Neural progenitor cell (in vitro differentiated cells): ENCODE results near the gene CELSR1.

ENCODE experiments used
- EZH2 ChIP-seq: fragments of 200-600 bp; sonication (generic); IDR thresholded peaks from 2 replicates; pipeline ENCODE4 v1.6.1; 2017; ENCODE audit warnings: antibody characterized with exemption, mild to moderate bottlenecking, moderate library complexity
- EZH2phosphoT487 ChIP-seq: fragments of 200-600 bp; sonication (generic); IDR thresholded peaks from 2 replicates; pipeline ENCODE4 v1.6.1; 2017; ENCODE audit warnings: antibody characterized with exemption
- TF ChIP-seq, protein P1 (sequence below): fragments of 200-600 bp; sonication (generic); IDR thresholded peaks from 2 replicates; pipeline ENCODE4 v1.5.1; 2017; ENCODE audit warnings: antibody characterized with exemption, mild to moderate bottlenecking

DNA sequence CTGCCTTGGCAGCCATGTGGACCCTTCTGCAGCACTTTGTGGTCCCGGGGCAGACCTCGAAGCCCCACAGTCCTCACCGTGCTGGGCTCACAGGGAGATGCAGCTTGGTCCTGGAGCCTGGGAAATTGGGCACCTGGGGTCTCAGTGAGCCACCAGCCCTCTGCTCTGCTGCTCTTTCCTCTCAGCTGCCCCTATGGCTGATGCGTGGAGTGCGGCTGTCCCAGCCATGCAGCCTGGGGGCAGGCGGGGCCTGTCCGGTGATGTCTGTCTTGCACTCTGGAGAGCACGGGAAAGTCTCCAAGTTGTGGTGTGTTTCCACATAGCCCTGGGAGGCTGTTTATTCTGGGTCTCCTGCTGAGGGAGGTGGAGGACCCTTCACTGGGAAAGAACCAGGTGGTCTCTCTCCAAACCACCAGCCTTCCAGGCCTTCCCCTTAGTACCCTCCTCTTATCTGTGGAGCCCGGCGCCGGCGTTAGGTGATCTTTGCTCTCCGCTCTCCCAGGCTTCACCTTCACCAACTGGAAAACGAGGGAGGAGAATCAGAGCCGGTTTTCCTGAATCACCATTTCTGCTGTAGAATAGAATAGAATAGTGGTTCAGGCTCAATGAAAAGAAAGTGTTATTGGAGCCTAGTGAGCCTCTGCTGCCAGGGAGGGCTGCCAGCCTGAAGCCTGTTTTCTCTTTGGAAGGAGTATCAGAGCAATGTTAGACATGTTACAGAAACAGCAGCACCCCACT is 41.6 kb upstream of the CELSR1 start:
- TF ChIP-seq, protein P1, sequence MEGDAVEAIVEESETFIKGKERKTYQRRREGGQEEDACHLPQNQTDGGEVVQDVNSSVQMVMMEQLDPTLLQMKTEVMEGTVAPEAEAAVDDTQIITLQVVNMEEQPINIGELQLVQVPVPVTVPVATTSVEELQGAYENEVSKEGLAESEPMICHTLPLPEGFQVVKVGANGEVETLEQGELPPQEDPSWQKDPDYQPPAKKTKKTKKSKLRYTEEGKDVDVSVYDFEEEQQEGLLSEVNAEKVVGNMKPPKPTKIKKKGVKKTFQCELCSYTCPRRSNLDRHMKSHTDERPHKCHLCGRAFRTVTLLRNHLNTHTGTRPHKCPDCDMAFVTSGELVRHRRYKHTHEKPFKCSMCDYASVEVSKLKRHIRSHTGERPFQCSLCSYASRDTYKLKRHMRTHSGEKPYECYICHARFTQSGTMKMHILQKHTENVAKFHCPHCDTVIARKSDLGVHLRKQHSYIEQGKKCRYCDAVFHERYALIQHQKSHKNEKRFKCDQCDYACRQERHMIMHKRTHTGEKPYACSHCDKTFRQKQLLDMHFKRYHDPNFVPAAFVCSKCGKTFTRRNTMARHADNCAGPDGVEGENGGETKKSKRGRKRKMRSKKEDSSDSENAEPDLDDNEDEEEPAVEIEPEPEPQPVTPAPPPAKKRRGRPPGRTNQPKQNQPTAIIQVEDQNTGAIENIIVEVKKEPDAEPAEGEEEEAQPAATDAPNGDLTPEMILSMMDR: no peak
- no peak for TF ChIP-seq EZH2
- TF ChIP-seq EZH2phosphoT487: no peak
